ENCODE results near the gene RABL6. TPM values are rescaled to one million over a fixed set of nuclear protein-coding genes. Genes with fewer than 3 reads are reported as not detected.
"Not testable (repeated sequence)": the region's sequence is repeated elsewhere in the genome, so short reads cannot be mapped to it uniquely, and the experiment has no call there.

Gene RABL6, protein sequence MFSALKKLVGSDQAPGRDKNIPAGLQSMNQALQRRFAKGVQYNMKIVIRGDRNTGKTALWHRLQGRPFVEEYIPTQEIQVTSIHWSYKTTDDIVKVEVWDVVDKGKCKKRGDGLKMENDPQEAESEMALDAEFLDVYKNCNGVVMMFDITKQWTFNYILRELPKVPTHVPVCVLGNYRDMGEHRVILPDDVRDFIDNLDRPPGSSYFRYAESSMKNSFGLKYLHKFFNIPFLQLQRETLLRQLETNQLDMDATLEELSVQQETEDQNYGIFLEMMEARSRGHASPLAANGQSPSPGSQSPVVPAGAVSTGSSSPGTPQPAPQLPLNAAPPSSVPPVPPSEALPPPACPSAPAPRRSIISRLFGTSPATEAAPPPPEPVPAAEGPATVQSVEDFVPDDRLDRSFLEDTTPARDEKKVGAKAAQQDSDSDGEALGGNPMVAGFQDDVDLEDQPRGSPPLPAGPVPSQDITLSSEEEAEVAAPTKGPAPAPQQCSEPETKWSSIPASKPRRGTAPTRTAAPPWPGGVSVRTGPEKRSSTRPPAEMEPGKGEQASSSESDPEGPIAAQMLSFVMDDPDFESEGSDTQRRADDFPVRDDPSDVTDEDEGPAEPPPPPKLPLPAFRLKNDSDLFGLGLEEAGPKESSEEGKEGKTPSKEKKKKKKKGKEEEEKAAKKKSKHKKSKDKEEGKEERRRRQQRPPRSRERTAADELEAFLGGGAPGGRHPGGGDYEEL
- 10 to 100 TPM in 3 of 6 donors, 1 to 10 TPM in 3; 3.8 to 16.8 (median 9.7) TPM for polyA plus RNA-seq (ENCODE audit: low read depth in 6 of 6)

DNA sequence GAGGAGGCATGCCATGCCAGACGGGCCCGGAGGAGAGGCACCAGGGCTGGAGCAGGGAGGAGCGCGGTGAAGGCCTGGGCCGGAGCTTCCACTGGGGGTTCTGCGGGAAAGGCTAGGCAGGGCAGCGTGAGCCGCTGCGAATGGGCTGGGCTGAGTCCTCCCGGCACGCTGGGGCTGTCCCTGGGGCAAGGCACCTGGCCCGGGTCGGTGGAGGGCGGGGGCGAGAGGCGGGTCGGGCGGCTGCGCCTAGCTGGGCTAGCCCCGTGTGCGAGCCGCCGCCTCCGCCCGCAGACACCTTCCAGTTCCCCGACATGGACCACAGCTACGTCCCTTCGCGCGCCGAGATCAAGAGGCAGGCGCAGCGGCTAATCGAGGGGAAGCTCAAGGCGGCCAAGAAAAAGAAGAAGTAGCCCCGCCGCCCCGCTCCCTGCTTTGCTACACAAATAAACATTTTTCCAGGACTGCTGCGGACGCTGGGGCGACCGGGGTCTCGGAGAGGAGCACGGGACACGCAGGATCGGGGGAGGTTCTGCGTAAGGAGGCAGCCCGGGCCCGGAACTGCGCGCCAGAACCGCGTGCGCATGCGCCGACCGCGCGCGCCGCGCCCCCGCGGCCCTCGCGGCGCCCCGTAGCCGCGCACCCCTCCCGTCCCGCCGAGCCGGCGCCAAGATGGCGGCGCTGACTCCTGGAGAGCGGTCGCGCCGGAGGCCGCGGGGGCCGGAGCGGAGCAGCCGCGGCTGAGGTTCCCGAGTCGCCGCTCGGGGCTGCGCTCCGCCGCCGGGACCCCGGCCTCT, at the start of gene RABL6:
TSS of gene RABL6 (plus strand) at position 668 of the 794 bp plus-strand sequence. CDS start 249 bp downstream, outside the sequence.
- H3K4me3 Mint-ChIP-seq = peak within 1 kb of the TSS; percentile 86 to 95 (median 91)
- H3K27me3 Mint-ChIP-seq = no peaks in the 10 kb centered on the region
- H3K4me1 Mint-ChIP-seq = peaks cover 24 to 47% (median 32%) of the 10 kb centered on the region in 3 donors
- peak within 1 kb of the TSS; percentile 78 to 96 (median 93) for H3K27ac Mint-ChIP-seq
- H3K9me3 Mint-ChIP-seq = no peaks in the 10 kb centered on the region
- peak; percentile 84 to 85 for ATAC-seq (ENCODE audit: low read depth in 2 of 2)
- DNase-seq = peak; percentile 86
- H3K36me3 Mint-ChIP-seq = no peaks in the 10 kb centered on the region

DNA sequence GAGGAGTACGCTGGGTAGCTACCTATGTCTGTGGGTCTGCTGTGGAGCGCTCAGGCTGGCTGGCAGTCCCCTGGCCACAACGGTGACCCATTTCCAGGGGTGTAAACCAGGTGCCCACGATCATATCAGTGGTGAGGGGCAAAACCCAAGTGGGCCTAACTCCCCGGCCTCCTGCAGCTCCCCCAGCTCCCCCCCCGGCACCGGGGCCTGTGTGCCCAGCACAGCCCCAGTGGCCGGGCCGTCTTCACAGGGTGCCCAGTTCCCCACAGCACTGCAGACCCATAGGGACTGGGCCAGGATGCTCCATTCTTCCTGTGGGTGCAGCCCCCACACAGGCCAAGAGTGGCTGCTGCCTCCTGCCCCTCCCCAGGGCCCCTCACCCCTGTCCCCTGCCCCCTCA, 48.7 kb upstream of the RABL6 start:
- Mint-ChIP-seq H3K4me3 (peak overlapping the region in 5 of 8 donors; percentile 20 to 96 (median 66)), H3K27ac (peak overlapping the region in 3 of 6 donors; percentile 24 to 90 (median 47))

DNA sequence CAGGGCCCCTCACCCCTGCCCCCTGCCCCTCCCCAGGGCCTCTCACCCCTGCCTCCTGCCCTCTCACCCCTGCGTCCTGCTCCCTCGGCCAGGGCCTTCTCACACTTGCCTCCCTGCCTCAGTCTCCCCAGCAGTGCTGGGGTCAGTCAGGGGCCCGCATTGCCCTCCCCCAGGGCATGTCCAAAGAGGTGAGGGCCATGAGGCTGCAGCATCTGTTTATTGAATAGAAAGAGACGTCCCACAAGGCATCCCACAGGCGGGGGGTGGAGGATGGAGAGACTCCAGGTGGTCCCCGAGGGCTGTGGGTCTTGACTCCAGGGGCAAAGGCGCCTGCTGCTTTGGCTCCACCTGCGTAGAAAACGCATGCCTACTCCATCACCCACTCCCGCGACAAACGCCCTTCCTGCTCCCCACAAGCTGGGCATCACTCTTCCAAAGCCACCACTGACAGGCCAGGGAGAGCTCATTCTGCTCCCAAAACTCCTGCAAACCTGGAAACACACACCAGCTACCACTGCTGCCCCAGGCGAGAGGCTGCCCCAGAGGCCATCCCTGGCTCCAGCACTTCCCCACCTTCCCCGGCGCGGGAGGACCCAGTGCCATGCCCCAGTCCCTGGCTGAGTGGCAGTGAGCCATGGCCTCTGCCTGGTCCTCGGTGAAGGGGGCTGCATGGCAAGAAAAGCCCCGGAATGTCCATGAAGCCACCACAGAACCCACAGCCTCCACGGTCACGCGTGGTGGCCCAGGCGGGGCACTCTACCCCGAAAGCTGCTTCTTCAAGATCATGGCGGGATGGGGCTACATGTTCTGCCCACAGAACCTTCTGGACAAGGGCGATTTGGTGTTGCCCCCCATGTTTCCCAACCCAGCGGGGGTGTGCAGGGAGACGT, 48.1 kb upstream of the RABL6 start:
- peak overlapping the region in 4 of 6 donors; percentile 54 to 90 (median 78) for H3K27ac Mint-ChIP-seq
- no peak for ATAC-seq (ENCODE audit: low read depth in 2 of 2)
- H3K4me1 Mint-ChIP-seq = peaks cover 30 to 57% (median 43%) of the 10 kb centered on the region in 3 donors
- H3K36me3 Mint-ChIP-seq = peaks cover 0 to 6% of the 10 kb centered on the region in 2 donors
- H3K27me3 Mint-ChIP-seq = no peaks in the 10 kb centered on the region
- peaks cover 0 to 4% (median 0%) of the 10 kb centered on the region in 7 donors for H3K9me3 Mint-ChIP-seq
- no peak for DNase-seq
- H3K4me3 Mint-ChIP-seq = peak overlapping the region in 5 of 8 donors; percentile 37 to 83 (median 61)

More for the DNA sequence above, 48.7 kb upstream of the RABL6 start:
- peaks cover 0 to 6% of the 10 kb centered on the region in 2 donors for H3K36me3 Mint-ChIP-seq
- no peak for ATAC-seq (ENCODE audit: low read depth in 2 of 2)
- peaks cover 0 to 4% (median 0%) of the 10 kb centered on the region in 7 donors for H3K9me3 Mint-ChIP-seq
- no peaks in the 10 kb centered on the region for H3K27me3 Mint-ChIP-seq
- H3K4me1 Mint-ChIP-seq = peaks cover 30 to 62% (median 47%) of the 10 kb centered on the region in 3 donors
- DNase-seq = no peak

DNA sequence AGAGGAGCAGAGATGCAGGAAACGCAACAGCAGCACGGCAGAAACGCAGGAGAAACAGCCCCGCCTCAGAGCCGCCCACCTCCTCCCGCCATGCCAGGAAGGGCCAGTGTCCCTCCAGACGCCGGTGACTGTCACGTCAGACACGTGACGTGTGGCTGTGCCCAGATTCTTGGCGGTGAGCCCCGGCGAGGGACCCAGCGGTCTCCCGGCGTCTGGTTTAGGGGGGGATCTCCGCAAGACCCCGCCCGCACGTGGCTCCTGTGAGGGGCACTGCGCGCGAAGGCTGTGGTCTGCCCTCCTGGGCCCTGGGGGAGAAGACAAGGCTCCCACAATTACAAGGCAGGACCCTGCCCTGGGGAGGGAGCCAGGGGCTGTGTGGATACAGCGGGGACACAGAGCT, 47.3 kb upstream of the RABL6 start:
- Mint-ChIP-seq H3K4me1 (peaks cover 29 to 55% (median 44%) of the 10 kb centered on the region in 3 donors), H3K4me3 (peak overlapping the region in 4 of 8 donors; percentile 41 to 80 (median 68))
- no peak for DNase-seq

DNA sequence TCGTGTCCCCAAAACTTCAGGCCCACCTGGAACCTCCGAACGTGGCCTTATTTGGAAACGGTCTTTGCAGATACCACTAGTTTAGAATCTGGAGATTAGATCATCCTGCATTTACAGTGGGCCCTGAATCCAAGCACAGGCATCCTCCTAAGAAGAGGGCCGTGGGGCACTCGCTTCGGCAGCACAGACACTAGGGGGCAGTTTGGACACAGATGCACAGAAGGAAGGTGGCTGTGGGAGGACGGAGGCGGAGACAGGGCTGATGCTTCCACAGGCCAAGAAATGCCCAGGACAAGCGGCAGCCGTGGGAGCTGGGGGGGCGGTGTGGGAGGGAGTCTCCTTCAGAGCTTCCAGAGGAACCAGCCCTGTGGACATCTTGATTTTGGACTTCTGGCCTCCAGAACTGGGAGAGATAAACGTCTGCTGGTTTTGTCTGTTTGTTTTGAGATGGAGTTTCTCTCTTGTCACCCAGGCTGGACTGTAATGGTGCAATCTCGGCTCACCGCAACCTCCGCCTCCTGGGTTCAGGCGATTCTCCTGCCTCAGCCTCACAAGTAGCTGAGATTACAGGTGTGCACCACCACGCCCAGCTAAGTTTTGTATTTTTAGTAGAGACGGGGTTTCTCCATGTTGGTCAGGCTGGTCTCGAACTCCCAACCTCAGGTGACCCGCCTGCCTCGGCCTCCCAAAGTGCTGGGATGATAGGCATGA, 46.8 kb upstream of the RABL6 start:
- not testable (repeated sequence) for H3K36me3 Mint-ChIP-seq; H3K27me3 Mint-ChIP-seq; H3K9me3 Mint-ChIP-seq; DNase-seq; ATAC-seq (ENCODE audit: low read depth in 2 of 2)
- peaks cover 28 to 55% (median 50%) of the 10 kb centered on the region in 3 donors for H3K4me1 Mint-ChIP-seq
- H3K27ac Mint-ChIP-seq = peak overlapping the region; percentile 29 to 93 (median 70)
- peak overlapping the region in 5 of 8 donors; percentile 32 to 80 (median 58) for H3K4me3 Mint-ChIP-seq

More for the DNA sequence above, 47.3 kb upstream of the RABL6 start:
- Mint-ChIP-seq H3K9me3 (peaks cover 0 to 2% (median 0%) of the 10 kb centered on the region in 7 donors), H3K27me3 (no peaks in the 10 kb centered on the region), H3K27ac (peak overlapping the region in 2 of 6 donors; percentile 29 to 90), H3K36me3 (peaks cover 0 to 5% of the 10 kb centered on the region in 2 donors)
- no peak for ATAC-seq (ENCODE audit: low read depth in 2 of 2)

DNA sequence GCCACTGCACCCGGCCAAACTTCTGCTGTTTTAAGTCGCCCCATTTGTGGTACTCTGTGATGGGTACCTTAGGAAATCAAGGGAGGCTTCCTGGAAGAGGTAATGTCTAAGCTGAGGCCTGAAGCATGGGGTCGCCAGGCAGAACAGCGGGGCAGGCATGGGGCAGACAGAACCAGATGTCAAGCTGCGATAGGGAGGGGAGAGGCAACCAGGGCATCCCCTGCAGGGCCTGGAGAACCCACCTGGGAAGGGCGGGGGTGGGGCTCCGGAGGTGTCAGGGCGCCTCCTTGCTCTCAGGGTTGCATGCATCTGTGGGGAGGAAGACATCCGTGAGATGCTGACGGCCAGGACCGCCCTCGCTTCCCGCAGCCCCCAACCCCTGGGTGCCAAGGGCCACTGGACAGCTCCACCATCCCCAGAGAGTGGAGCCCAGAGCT, 46.2 kb upstream of the RABL6 start:
- Mint-ChIP-seq H3K27me3 (no peaks in the 10 kb centered on the region), H3K4me3 (peak overlapping the region in 3 of 8 donors; percentile 29 to 65 (median 58)), H3K9me3 (no peaks in the 10 kb centered on the region), H3K27ac (peak overlapping the region in 2 of 6 donors; percentile 69 to 90), H3K4me1 (peaks cover 26 to 55% (median 50%) of the 10 kb centered on the region in 3 donors), H3K36me3 (no peaks in the 10 kb centered on the region)
- ATAC-seq (ENCODE audit: low read depth in 2 of 2) (no peak), DNase-seq (no peak)

DNA sequence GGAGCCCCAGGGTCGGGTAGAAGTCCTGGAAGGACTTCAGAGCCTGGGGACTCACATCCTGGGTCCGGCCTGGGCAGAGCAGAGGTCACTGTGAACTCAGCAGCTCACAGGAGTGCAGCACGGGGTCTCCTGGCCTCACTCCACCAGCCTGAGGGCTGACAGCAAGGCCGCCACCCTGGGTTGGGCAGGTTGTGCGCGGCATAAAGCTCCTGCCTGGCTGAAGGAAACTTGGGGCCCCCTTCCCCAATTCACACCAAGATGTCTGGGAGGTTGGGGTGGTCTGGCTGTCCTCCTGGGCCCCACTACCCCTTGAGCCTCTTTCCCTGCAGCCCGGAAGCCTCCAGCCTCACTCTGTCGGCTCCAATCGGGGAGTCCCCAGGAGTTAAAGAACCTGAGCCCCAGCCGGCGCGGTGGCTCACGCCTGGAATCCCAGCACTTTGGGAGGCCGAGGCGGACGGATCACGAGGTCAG, 45.5 kb upstream of the RABL6 start:
- ATAC-seq (ENCODE audit: low read depth in 2 of 2) (no peak), DNase-seq (no peak)
- no peaks in the 10 kb centered on the region for H3K27me3 Mint-ChIP-seq
- no peaks in the 10 kb centered on the region for H3K36me3 Mint-ChIP-seq
- H3K27ac Mint-ChIP-seq = peak overlapping the region in 1 of 6 donors; percentile 53
- peaks cover 33 to 57% (median 49%) of the 10 kb centered on the region in 3 donors for H3K4me1 Mint-ChIP-seq
- no peak overlapping the region for H3K4me3 Mint-ChIP-seq
- H3K9me3 Mint-ChIP-seq = no peaks in the 10 kb centered on the region

DNA sequence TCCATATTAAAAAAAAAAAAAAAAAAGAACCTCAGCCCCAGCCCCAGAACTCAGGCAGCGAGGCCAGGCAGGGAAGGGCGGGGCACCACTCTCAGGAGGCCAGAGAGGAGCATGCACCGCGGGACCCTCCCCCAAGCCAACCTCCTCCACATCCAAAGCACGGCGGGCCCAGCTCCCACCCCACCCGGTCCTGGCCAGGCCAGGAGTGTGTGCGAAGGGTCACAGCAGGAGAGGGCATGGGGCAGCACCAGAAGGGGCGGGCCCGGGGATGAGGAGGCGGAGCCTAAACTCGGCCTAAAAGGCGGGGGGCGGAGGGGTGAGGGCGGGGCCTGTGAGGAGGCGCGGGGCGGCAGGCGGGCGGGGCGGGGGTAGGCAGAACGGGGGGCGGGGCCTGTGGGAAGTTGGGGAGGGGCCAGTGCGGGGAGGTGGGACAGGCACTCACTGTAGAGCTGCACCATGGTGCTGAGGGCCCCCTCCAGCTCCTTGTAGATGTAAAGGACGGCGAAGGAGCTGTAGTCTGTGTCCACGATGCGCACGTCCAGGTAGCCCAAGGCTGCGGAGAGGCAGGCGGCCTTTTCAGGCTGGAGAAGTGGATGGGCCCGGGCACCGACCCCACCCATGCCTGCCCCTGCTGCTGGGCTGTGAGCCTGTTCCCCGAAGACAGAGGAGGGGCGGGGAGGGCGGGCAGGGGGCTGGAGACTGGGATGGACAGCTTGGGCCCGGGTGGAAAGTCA, 44.7 kb upstream of the RABL6 start:
- peaks cover 37 to 58% (median 49%) of the 10 kb centered on the region in 3 donors for H3K4me1 Mint-ChIP-seq
- no peaks in the 10 kb centered on the region for H3K27me3 Mint-ChIP-seq
- H3K9me3 Mint-ChIP-seq = no peaks in the 10 kb centered on the region
- ATAC-seq (ENCODE audit: low read depth in 2 of 2) (peak in 1 of 2 donors; percentile 9), DNase-seq (no peak)
- peak overlapping the region in 3 of 6 donors; percentile 28 to 95 (median 42) for H3K27ac Mint-ChIP-seq
- H3K4me3 Mint-ChIP-seq = peak overlapping the region in 2 of 8 donors; percentile 16 to 25
- no peaks in the 10 kb centered on the region for H3K36me3 Mint-ChIP-seq

DNA sequence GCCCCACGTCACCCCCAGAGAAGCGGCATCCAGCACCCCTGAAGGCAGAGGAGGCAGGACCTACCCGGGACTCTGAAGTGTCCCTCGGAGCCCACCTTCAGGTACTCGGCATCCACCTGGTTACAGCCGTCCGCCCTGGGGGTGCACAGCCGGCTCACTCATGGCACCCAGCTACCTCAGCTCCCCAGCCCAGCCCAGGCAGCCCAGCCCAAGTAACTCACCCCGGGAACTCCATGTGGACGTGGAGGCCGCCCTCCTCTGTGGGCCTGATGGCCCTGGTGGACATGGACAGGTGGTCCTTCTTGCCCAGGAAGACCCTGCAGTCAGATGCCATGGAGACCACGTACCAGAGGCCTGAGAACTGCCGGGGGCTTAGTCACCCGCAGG, 44.1 kb upstream of the RABL6 start:
- H3K27ac Mint-ChIP-seq = peak overlapping the region in 1 of 6 donors; percentile 95
- no peaks in the 10 kb centered on the region for H3K9me3 Mint-ChIP-seq
- ATAC-seq (ENCODE audit: low read depth in 2 of 2) (no peak), DNase-seq (no peak)
- H3K4me1 Mint-ChIP-seq = peaks cover 38 to 53% (median 45%) of the 10 kb centered on the region in 3 donors
- no peaks in the 10 kb centered on the region for H3K27me3 Mint-ChIP-seq
- peak overlapping the region in 1 of 8 donors; percentile 32 for H3K4me3 Mint-ChIP-seq
- no peaks in the 10 kb centered on the region for H3K36me3 Mint-ChIP-seq

DNA sequence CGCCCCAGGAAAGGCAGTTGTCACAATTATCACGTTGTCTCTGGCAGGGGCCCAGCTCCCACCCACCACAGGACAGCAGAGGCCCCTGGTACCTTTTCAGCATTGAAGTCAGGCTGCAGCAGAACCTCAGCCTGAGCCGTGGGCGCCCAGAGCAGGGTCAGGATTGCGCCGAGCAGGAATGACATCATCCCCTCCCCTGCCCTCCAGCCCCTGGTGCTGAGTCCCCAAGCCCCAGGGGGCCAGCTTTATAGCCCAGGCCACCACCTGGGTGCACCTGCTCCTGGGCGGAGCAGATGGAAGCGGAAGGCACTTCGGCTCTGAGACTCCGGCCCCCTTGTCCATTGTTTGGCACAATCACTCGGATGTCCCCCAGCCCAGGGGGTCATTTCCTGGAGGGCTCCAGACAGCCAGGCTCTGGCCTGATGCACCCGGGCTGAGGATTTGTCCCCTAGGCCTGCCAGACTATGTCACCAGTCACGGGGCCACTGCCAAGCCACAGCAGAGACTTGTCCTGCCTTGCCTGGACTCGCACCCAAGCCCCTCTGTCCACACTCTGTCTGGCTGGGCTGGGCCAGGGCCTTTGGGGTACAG, 43.4 kb upstream of the RABL6 start, which contains the start of gene LCN15:
TSS of gene LCN15 (minus strand) at position 218 of the 591 bp plus-strand sequence. CDS start at position 188, 30 bp downstream.
- Mint-ChIP-seq H3K4me1 (peaks cover 35 to 50% (median 44%) of the 10 kb centered on the region in 3 donors), H3K27me3 (no peaks in the 10 kb centered on the region), H3K36me3 (no peaks in the 10 kb centered on the region), H3K9me3 (no peaks in the 10 kb centered on the region), H3K4me3 (peak within 1 kb of the TSS in 2 of 8 donors; percentile 25 to 32), H3K27ac (peak within 1 kb of the TSS; percentile 42 to 99 (median 96))
- DNase-seq (no peak), ATAC-seq (ENCODE audit: low read depth in 2 of 2) (no peak)

All from naive B cell (primary cell).